ENCODE results near the gene GRIK1.

- TF ChIP-seq EP300 (IDR thresholded peaks at IDR 0.05) (no peak), CTCF (IDR thresholded peaks at IDR 0.05) (no peak), POLR2A (IDR thresholded peaks at IDR 0.05) (no peak)
These were observed 213.8 kb downstream of the GRIK1 start for GRCh38 chr21:29726044-29726443.

Data from tibial nerve (tissue), 4 donors.